ENCODE measurements around the gene TRIM17. TPM values are rescaled to one million over a fixed set of nuclear protein-coding genes. Genes with fewer than 3 reads are reported as not detected.

Gene TRIM17
- total RNA-seq, 1 experiment from 2014 or later, result 55.5 TPM

GRCh38 chr1:228430243-228430642 lies 13.6 kb upstream of the TRIM17 start:
- CTCF ChIA-PET, result no interaction called here
- H4K20me1 ChIP-seq (ENCODE audit: insufficient read depth), result no peaks in the 10 kb centered on the region
- H3K27ac ChIP-seq, result no peak overlapping the region
- TF ChIP-seq EZH2 (IDR thresholded peaks at IDR 0.05; ENCODE audit: low read depth) (no peak), CTCF (conservative IDR thresholded peaks at IDR 0.05) (no peak)
- H3K4me2 ChIP-seq, result no peak overlapping the region
- POLR2A ChIA-PET (ENCODE audit: unreplicated experiment), result no interaction called here
- no peak overlapping the region for H2AFZ ChIP-seq
- peaks cover 12% of the 10 kb centered on the region for H3K4me1 ChIP-seq (replicated peaks; ENCODE audit: insufficient read depth)
- H3K4me3 ChIP-seq, result no peak overlapping the region
- no peaks in the 10 kb centered on the region for H3K36me3 ChIP-seq (ENCODE audit: low read depth)
- H3F3A ChIP-seq (ENCODE audit: insufficient read depth, low read depth), result no peaks in the 10 kb centered on the region
- H3K9me2 ChIP-seq (ENCODE audit: insufficient read depth), result no peaks in the 10 kb centered on the region
- H3K27me3 ChIP-seq (ENCODE audit: insufficient read depth, low read depth), result no peaks in the 10 kb centered on the region
- H3K79me2 ChIP-seq (ENCODE audit: low read depth), result no peaks in the 10 kb centered on the region
- DNase-seq, result peak in 1 of 2 experiments; percentile 53
- intact Hi-C loops (cut with micrococcal nuclease; ENCODE audit: unreplicated experiment), result no loop called here
- H3K9me3 ChIP-seq (ENCODE audit: insufficient read depth, low read depth), result no peaks in the 10 kb centered on the region
- BruUV-seq (replicated peaks), result no TSS peak

- POLR2A ChIA-PET (ENCODE audit: unreplicated experiment), result no interaction called here
- no TSS peak for BruUV-seq (replicated peaks)
- CTCF ChIA-PET, result no interaction called here
- no peaks in the 10 kb centered on the region for H3K27me3 ChIP-seq (ENCODE audit: insufficient read depth, low read depth)
- no peak overlapping the region for H2AFZ ChIP-seq
- H3K9me3 ChIP-seq (ENCODE audit: insufficient read depth, low read depth), result no peaks in the 10 kb centered on the region
- no peaks in the 10 kb centered on the region for H3F3A ChIP-seq (ENCODE audit: insufficient read depth, low read depth)
- no peaks in the 10 kb centered on the region for H4K20me1 ChIP-seq (ENCODE audit: insufficient read depth)
- no peak overlapping the region for H3K27ac ChIP-seq
- intact Hi-C loops (cut with micrococcal nuclease; ENCODE audit: unreplicated experiment), result no loop called here
- H3K4me3 ChIP-seq, result no peak overlapping the region
- no peak overlapping the region for H3K4me2 ChIP-seq
- H3K9me2 ChIP-seq (ENCODE audit: insufficient read depth), result no peaks in the 10 kb centered on the region
- peaks cover 12% of the 10 kb centered on the region for H3K4me1 ChIP-seq (replicated peaks; ENCODE audit: insufficient read depth)
- no peak for DNase-seq
- H3K36me3 ChIP-seq (ENCODE audit: low read depth), result no peaks in the 10 kb centered on the region
- no peak for TF ChIP-seq CTCF (conservative IDR thresholded peaks at IDR 0.05)
- H3K79me2 ChIP-seq (ENCODE audit: low read depth), result no peaks in the 10 kb centered on the region
Measured at GRCh38 chr1:228429698-228430097, 13.0 kb upstream of the TRIM17 start.

GRCh38 chr1:228429007-228429406 lies 12.3 kb upstream of the TRIM17 start:
- POLR2A ChIA-PET (ENCODE audit: unreplicated experiment), result no interaction called here
- DNase-seq, result no peak
- CTCF ChIA-PET, result no interaction called here
- no peaks in the 10 kb centered on the region for H3K9me2 ChIP-seq (ENCODE audit: insufficient read depth)
- H3K36me3 ChIP-seq (ENCODE audit: low read depth), result no peaks in the 10 kb centered on the region
- no peak overlapping the region for H3K27ac ChIP-seq
- H3K79me2 ChIP-seq (ENCODE audit: low read depth), result no peaks in the 10 kb centered on the region
- no peak overlapping the region for H3K4me2 ChIP-seq
- no TSS peak for BruUV-seq (replicated peaks)
- H3K27me3 ChIP-seq (ENCODE audit: insufficient read depth, low read depth), result no peaks in the 10 kb centered on the region
- no peaks in the 10 kb centered on the region for H4K20me1 ChIP-seq (ENCODE audit: insufficient read depth)
- H3K4me1 ChIP-seq (replicated peaks; ENCODE audit: insufficient read depth), result peaks cover 12% of the 10 kb centered on the region
- H3K9me3 ChIP-seq (ENCODE audit: insufficient read depth, low read depth), result no peaks in the 10 kb centered on the region
- H2AFZ ChIP-seq, result no peak overlapping the region
- H3K4me3 ChIP-seq, result no peak overlapping the region
- H3F3A ChIP-seq (ENCODE audit: insufficient read depth, low read depth), result no peaks in the 10 kb centered on the region
- TF ChIP-seq CTCF (conservative IDR thresholded peaks at IDR 0.05) (no peak), EZH2 (IDR thresholded peaks at IDR 0.05; ENCODE audit: low read depth) (no peak)
- intact Hi-C loops (cut with micrococcal nuclease; ENCODE audit: unreplicated experiment), result no loop called here
